ENCODE data around the gene KRTAP10-5. TPM values are rescaled to one million over a fixed set of nuclear protein-coding genes. Genes with fewer than 3 reads are reported as not detected.

The KRTAP10-5 gene
- total RNA-seq, 4 donors from 2014 or later = not detected

DNA sequence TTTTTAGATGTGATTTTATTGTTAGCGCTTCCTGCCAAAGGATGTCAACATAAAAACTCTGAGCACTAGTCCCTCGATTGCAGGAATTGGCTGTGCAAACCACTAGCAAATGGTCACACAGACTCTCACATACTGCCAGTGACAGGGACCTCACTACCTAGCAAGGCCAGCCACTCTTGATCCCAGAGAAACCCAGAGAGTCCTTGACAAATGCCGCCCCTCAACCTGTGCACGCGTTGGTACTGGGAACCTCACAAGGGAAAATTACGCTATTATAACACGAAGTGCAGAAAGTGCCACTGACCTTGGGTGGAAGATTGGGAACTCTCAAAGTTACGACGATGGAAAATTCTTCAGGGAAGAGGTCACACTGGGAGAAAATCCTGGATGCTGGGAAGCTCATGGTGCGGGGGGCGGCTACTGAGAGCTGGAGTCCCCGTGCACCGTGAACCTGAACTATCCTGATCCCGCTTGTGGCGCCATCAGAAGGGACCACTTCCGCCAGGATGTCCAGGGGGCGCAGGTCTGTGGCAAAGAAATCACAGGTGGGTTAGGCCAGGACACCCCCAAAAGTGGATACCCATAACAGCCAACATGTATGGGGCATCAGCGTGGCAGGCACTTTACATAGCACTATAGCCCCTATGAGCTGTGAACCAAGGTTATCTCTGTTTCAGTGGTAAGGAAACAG, 12.8 kb downstream of the KRTAP10-5 start:
- Histone ChIP-seq H3K4me1 (no peaks in the 10 kb centered on the region), H3K9me3 (peaks cover 0 to 14% (median 5%) of the 10 kb centered on the region in 4 donors), H3K27ac (replicated peaks in 1 of 4) (no peak overlapping the region), H3K4me3 (no peak overlapping the region), H3K36me3 (no peaks in the 10 kb centered on the region), H3K27me3 (peaks cover 0 to 26% (median 0%) of the 10 kb centered on the region in 4 donors)
- WGBS = 90% methylated on average over 17 of the region's 18 CpGs
- no peak for TF ChIP-seq POLR2AphosphoS5 (IDR thresholded peaks at IDR 0.05)
- TF ChIP-seq POLR2A (IDR thresholded peaks at IDR 0.05; ENCODE audit: low read depth) = no peak
- TF ChIP-seq, protein P1, sequence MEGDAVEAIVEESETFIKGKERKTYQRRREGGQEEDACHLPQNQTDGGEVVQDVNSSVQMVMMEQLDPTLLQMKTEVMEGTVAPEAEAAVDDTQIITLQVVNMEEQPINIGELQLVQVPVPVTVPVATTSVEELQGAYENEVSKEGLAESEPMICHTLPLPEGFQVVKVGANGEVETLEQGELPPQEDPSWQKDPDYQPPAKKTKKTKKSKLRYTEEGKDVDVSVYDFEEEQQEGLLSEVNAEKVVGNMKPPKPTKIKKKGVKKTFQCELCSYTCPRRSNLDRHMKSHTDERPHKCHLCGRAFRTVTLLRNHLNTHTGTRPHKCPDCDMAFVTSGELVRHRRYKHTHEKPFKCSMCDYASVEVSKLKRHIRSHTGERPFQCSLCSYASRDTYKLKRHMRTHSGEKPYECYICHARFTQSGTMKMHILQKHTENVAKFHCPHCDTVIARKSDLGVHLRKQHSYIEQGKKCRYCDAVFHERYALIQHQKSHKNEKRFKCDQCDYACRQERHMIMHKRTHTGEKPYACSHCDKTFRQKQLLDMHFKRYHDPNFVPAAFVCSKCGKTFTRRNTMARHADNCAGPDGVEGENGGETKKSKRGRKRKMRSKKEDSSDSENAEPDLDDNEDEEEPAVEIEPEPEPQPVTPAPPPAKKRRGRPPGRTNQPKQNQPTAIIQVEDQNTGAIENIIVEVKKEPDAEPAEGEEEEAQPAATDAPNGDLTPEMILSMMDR (IDR thresholded peaks at IDR 0.05) = no peak
- no peak for TF ChIP-seq EP300 (IDR thresholded peaks at IDR 0.05)
- intact Hi-C loops (cut with DNase I) = no loop called here
- DNase-seq (ENCODE audit: extremely low spot score) = peak; percentile 92

DNA sequence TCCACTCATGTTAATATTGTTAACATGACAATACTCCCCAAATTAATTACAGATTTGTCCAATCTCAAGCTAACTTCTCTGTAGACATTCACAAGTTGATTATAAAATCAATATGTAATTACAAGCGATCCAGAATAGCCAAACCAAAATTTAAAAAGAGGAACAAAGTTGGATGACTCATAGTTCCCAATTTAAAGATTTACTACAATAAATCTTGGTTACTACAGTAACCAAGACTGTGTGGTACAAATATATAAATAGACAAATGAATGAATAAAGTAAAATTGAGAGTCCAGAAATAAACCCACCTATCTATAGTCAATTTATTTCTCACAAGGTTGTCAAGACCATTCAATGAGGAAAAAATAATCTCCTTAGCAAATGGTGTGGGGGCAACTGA, 14.0 kb downstream of the KRTAP10-5 start:
- Histone ChIP-seq H3K4me1 (no peaks in the 10 kb centered on the region), H3K4me3 (no peak overlapping the region), H3K9me3 (peaks cover 0 to 10% (median 5%) of the 10 kb centered on the region in 4 donors), H3K27me3 (peaks cover 0 to 26% (median 0%) of the 10 kb centered on the region in 4 donors), H3K36me3 (no peaks in the 10 kb centered on the region), H3K27ac (replicated peaks in 1 of 4) (no peak overlapping the region)
- WGBS = 58% methylated on average over 1 of the region's 1 CpG
- intact Hi-C loops (cut with DNase I) = no loop called here
- DNase-seq (ENCODE audit: extremely low spot score) = no peak
- TF ChIP-seq EP300 (IDR thresholded peaks at IDR 0.05) (no peak), POLR2AphosphoS5 (IDR thresholded peaks at IDR 0.05) (no peak), POLR2A (IDR thresholded peaks at IDR 0.05; ENCODE audit: low read depth) (no peak)
- TF ChIP-seq, protein P1 (IDR thresholded peaks at IDR 0.05) = no peak

DNA sequence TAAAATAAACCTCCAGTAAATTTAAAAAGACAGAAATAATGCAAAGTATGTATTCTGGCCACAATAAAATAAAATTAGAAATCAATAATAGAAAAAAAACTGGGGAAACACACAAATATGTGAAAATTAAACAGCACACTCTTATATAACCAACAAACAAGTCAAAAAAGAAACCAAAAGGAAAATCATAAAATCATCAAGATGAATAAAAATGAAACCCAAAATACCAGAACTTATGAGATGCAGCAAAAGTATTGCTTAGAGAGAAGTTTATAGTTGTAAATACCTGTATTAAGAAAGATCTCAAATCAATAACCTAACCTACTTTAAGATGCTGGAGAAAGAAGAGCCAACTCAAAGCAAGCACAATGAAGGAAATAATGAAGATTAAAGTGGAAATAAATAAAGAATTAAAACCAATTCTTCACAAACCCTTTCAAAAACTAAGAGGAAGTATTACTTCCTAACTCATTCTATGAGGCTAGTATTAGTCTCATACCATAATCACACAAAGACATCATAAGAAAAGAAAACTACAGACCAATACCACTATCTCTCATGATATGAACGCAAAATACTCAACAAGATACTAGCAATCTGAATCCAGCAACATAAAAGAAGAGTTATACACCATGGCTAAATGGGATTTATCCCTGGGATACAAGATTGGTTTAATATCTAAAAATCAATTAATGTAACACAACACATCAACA, 15.4 kb downstream of the KRTAP10-5 start:
- Histone ChIP-seq H3K9me3 (peaks cover 0 to 6% (median 2%) of the 10 kb centered on the region in 4 donors), H3K4me1 (no peaks in the 10 kb centered on the region), H3K36me3 (no peaks in the 10 kb centered on the region), H3K27me3 (peaks cover 0 to 21% (median 0%) of the 10 kb centered on the region in 4 donors), H3K27ac (replicated peaks in 1 of 4) (no peak overlapping the region), H3K4me3 (no peak overlapping the region)
- DNase-seq (ENCODE audit: extremely low spot score) = no peak
- 84% methylated on average over 1 of the region's 1 CpG for WGBS
- intact Hi-C loops (cut with DNase I) = no loop called here
- TF ChIP-seq POLR2A (IDR thresholded peaks at IDR 0.05; ENCODE audit: low read depth) (no peak), POLR2AphosphoS5 (IDR thresholded peaks at IDR 0.05) (no peak), EP300 (IDR thresholded peaks at IDR 0.05) (no peak)
- TF ChIP-seq, protein P1 (IDR thresholded peaks at IDR 0.05) = no peak

DNA sequence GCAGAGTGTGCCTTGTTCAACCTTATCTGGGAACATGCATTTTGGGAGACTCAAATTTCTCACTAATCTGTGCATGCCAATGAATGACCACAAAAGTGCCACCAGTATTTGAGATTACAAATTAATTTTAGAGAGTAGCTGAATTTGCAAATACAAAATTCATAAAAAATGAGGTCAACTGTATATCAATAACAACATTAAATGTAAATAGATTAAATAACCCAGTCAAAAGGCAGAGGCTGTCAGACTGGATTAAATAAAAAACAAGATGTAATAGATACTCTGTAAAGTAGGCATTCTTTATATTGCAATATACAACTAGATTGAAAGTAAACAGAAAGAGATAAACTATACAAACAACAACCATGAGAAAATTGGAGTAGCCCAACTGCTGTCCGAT, 16.3 kb downstream of the KRTAP10-5 start:
- no peaks in the 10 kb centered on the region for H3K4me1 ChIP-seq
- peaks cover 0 to 12% (median 4%) of the 10 kb centered on the region in 4 donors for H3K9me3 ChIP-seq
- peaks cover 0 to 12% (median 0%) of the 10 kb centered on the region in 4 donors for H3K27me3 ChIP-seq
- H3K27ac ChIP-seq (replicated peaks in 1 of 4) = no peak overlapping the region
- DNase-seq (ENCODE audit: extremely low spot score) = no peak
- no peak overlapping the region for H3K4me3 ChIP-seq
- no peak for TF ChIP-seq EP300 (IDR thresholded peaks at IDR 0.05)
- TF ChIP-seq POLR2AphosphoS5 (IDR thresholded peaks at IDR 0.05) = no peak
- TF ChIP-seq POLR2A (IDR thresholded peaks at IDR 0.05; ENCODE audit: low read depth) = no peak
- TF ChIP-seq, protein P1 (IDR thresholded peaks at IDR 0.05) = no peak
- intact Hi-C loops (cut with DNase I) = no loop called here
- 91% methylated on average over 1 of the region's 1 CpG for WGBS
- H3K36me3 ChIP-seq = no peaks in the 10 kb centered on the region
